GM12875 (cell line): ENCODE results near the gene NTN3.
A peak's percentile ranks its signal among the peaks of the same experiment; 100 is the strongest.

Experiments
- H3K4me3 ChIP-seq: one replicate; pipeline ENCODE4 v1.5.1; 2011; ENCODE audit warnings: low read depth, low read length, control low read depth
- TF ChIP-seq, protein P1 (sequence below): IDR thresholded peaks from 2 replicates; pipeline ENCODE4 v1.5.1; 2011; ENCODE audit warnings: low read depth, mild to moderate bottlenecking, control low read depth, inconsistent platforms, low read length, moderate library complexity, borderline replicate concordance; ENCODE audit not compliant: insufficient read depth

Gene NTN3

DNA sequence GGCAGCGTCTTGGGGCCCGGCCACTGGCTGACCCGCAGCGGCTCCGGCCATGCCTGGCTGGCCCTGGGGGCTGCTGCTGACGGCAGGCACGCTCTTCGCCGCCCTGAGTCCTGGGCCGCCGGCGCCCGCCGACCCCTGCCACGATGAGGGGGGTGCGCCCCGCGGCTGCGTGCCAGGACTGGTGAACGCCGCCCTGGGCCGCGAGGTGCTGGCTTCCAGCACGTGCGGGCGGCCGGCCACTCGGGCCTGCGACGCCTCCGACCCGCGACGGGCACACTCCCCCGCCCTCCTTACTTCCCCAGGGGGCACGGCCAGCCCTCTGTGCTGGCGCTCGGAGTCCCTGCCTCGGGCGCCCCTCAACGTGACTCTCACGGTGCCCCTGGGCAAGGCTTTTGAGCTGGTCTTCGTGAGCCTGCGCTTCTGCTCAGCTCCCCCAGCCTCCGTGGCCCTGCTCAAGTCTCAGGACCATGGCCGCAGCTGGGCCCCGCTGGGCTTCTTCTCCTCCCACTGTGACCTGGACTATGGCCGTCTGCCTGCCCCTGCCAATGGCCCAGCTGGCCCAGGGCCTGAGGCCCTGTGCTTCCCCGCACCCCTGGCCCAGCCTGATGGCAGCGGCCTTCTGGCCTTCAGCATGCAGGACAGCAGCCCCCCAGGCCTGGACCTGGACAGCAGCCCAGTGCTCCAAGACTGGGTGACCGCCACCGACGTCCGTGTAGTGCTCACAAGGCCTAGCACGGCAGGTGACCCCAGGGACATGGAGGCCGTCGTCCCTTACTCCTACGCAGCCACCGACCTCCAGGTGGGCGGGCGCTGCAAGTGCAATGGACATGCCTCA, 773 bp downstream of the NTN3 start:
- TF ChIP-seq, protein P1, sequence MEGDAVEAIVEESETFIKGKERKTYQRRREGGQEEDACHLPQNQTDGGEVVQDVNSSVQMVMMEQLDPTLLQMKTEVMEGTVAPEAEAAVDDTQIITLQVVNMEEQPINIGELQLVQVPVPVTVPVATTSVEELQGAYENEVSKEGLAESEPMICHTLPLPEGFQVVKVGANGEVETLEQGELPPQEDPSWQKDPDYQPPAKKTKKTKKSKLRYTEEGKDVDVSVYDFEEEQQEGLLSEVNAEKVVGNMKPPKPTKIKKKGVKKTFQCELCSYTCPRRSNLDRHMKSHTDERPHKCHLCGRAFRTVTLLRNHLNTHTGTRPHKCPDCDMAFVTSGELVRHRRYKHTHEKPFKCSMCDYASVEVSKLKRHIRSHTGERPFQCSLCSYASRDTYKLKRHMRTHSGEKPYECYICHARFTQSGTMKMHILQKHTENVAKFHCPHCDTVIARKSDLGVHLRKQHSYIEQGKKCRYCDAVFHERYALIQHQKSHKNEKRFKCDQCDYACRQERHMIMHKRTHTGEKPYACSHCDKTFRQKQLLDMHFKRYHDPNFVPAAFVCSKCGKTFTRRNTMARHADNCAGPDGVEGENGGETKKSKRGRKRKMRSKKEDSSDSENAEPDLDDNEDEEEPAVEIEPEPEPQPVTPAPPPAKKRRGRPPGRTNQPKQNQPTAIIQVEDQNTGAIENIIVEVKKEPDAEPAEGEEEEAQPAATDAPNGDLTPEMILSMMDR, result no peak
- no peak overlapping the region for H3K4me3 ChIP-seq

DNA sequence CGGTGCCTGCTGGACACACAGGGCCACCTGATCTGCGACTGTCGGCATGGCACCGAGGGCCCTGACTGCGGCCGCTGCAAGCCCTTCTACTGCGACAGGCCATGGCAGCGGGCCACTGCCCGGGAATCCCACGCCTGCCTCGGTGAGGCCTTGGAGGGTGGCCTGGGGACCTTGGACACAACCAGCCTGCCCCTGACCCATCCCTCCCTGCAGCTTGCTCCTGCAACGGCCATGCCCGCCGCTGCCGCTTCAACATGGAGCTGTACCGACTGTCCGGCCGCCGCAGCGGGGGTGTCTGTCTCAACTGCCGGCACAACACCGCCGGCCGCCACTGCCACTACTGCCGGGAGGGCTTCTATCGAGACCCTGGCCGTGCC, 1.4 kb downstream of the NTN3 start:
- H3K4me3 ChIP-seq, result no peak overlapping the region
- TF ChIP-seq, protein P1, result no peak

- no peak overlapping the region for H3K4me3 ChIP-seq
- TF ChIP-seq, protein P1, result no peak
These were observed 1.9 kb downstream of the NTN3 start for GRCh38 chr16:2472885-2473445.

DNA sequence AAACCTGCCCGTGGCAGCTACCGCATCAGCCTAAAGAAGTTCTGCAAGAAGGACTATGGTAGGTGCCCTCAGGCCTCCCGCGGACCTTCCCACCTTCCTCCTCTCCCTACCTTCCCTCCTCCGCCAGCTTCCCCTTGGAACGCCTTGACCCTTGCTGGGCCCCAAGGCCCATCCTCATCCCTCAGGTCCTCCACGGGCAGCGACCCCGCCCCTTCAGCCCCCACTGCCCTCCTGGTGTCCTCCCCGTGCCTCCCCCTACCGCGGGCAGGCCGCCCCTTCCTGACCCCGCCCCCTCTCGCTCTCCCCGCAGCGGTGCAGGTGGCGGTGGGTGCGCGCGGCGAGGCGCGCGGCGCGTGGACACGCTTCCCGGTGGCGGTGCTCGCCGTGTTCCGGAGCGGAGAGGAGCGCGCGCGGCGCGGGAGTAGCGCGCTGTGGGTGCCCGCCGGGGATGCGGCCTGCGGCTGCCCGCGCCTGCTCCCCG, 2.4 kb downstream of the NTN3 start:
- TF ChIP-seq, protein P1, result no peak
- H3K4me3 ChIP-seq, result peak overlapping the region; percentile 16

DNA sequence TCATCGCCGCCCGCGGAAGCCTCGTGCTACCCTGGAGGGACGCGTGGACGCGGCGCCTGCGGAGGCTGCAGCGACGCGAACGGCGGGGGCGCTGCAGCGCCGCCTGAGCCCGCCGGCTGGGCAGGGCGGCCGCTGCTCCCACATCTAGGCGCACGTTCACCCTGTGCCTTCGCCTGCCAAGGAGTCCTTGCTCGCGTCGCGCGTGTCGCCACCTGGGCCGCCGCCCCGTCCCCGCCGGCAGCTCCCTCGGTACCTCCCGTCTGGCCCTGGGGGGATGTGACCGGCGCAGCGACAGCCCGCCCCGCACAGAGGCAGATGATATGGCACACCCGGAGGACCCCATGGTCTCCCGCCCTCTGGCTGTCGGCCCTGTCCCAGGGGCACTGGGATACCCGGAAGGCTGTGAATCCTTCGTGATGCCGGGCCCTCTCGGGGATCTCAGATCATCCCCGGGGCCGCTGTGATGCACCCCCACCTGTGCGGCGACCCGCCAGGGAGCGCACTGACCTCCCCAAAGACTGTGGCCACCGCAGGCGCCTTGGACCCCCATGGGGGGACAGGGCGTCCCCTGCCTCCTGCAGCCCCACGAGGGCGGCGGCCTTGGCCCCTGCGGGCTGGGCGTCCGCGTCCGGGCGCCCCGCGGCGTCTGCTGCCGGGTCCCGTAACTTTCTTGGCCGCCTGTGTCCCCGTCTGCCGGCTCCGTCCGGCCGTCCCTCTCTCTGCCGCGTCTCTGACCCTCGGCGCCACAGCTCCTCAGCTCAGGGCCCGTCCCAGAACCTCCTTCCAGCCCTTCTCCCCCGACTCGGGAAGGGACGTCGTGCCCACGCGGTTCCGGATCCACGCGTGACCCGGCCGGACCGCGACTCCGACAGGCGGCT, 3.1 kb downstream of the NTN3 start:
- H3K4me3 ChIP-seq, result peak overlapping the region; percentile 87
- TF ChIP-seq, protein P1, result peak; percentile 69

- TF ChIP-seq, protein P1, result no peak
- peak within 1 kb of the TSS; percentile 87 for H3K4me3 ChIP-seq
These were observed 3.8 kb downstream of the NTN3 start, which contains the start of gene TBC1D24 for GRCh38 chr16:2474877-2475412. TBC1D24 (plus strand) TSS chr16:2475127; CDS start chr16:2496149, 21,022 bp downstream.
